Peyer's patch (tissue), 4 donors: ENCODE measurements around the gene VAMP8. TPM values are rescaled to one million over a fixed set of nuclear protein-coding genes. Genes with fewer than 3 reads are reported as not detected.

Experiments used
- DNase-seq, 3 donors: peaks; one replicate each; pipeline ENCODE4 v3.0.0-alpha.2; 2017 to 2019
- H3K27ac ChIP-seq, 4 donors: fragments of 200-600 bp; sonication (generic); one replicate each; pipeline ENCODE4 v1.5.1; 2016 to 2019
- H3K27me3 ChIP-seq, 2 donors: fragments of 200-600 bp; sonication (generic); one replicate each; pipeline ENCODE4 v1.5.1; 2019
- H3K36me3 ChIP-seq, 3 donors: fragments of 200-600 bp; sonication (generic); one replicate each; pipeline ENCODE4 v1.5.1; 2016 to 2019
- H3K4me1 ChIP-seq, 4 donors: fragments of 200-600 bp; sonication (generic); one replicate each; pipeline ENCODE4 v1.5.1; 2016 to 2019
- H3K4me3 ChIP-seq, 4 donors: fragments of 200-600 bp; sonication (generic); 1 replicate in 3 of 4; 2 replicates in 1 of 4; pipeline ENCODE4 v1.5.1; 2016 to 2019; ENCODE audit warnings: mild to moderate bottlenecking in 1 of 4
- H3K9me3 ChIP-seq, 4 donors: fragments of 200-600 bp; sonication (generic); one replicate each; pipeline ENCODE4 v1.5.1; 2016 to 2019; ENCODE audit warnings: mild to moderate bottlenecking in 1 of 4
- CTCF ChIP-seq, 6 experiments: fragments of 450-650 bp in 4 of 6; fragments of 200-600 bp in 2 of 6; sonication (generic) in 1 of 6; IDR thresholded peaks; one replicate each; pipeline ENCODE4 v1.5.1; 2017 to 2019; ENCODE audit warnings: antibody characterized with exemption in 6 of 6, mild to moderate bottlenecking in 3 of 6, moderate library complexity in 1 of 6
- POLR2A ChIP-seq, 2 donors: fragments of 450-650 bp; IDR thresholded peaks; one replicate each; pipeline ENCODE4 v1.5.1; 2017; ENCODE audit warnings: antibody characterized with exemption in 2 of 2, mild to moderate bottlenecking in 2 of 2, moderate library complexity in 2 of 2
- total RNA-seq, 4 donors: library from RNA; depleted of rRNA; stranded (reverse); fragments of >200 nt; gene quantifications; one replicate each; pipeline ENCODE4 v1.1.0, GENCODE V29; 2016

Gene VAMP8
- total RNA-seq, 4 donors from 2014 or later = 75.1 to 189 (median 112) TPM

- no peaks in the 10 kb centered on the region for H3K9me3 ChIP-seq
- H3K4me1 ChIP-seq = peaks cover 5 to 51% (median 9%) of the 10 kb centered on the region in 4 donors
- peak overlapping the region in 1 of 4 donors; percentile 4 for H3K27ac ChIP-seq
- H3K36me3 ChIP-seq = peaks cover 0 to 10% (median 0%) of the 10 kb centered on the region in 3 donors
- TF ChIP-seq POLR2A (IDR thresholded peaks at IDR 0.05) = no peak
- no peak for TF ChIP-seq CTCF (IDR thresholded peaks at IDR 0.05)
- no peaks in the 10 kb centered on the region for H3K27me3 ChIP-seq
- DNase-seq = no peak
- H3K4me3 ChIP-seq = no peak overlapping the region
These were observed 2.8 kb downstream of the VAMP8 start for GRCh38 chr2:85580206-85580605.

- Histone ChIP-seq H3K36me3 (peaks cover 0 to 10% (median 0%) of the 10 kb centered on the region in 3 donors), H3K4me3 (no peak overlapping the region), H3K4me1 (peaks cover 9 to 63% (median 14%) of the 10 kb centered on the region in 4 donors), H3K27ac (no peak overlapping the region), H3K27me3 (no peaks in the 10 kb centered on the region), H3K9me3 (no peaks in the 10 kb centered on the region)
- no peak for DNase-seq
- no peak for TF ChIP-seq CTCF (IDR thresholded peaks at IDR 0.05)
- TF ChIP-seq POLR2A (IDR thresholded peaks at IDR 0.05) = no peak
These were observed 5.1 kb downstream of the VAMP8 start for GRCh38 chr2:85582492-85582891.

- Histone ChIP-seq H3K4me3 (peak overlapping the region; percentile 44 to 79 (median 68)), H3K4me1 (peaks cover 9 to 60% (median 14%) of the 10 kb centered on the region in 4 donors)
- DNase-seq = peak in 1 of 3 donors; percentile 40
These were observed 6.4 kb downstream of the VAMP8 start for GRCh38 chr2:85583667-85584353.

GRCh38 chr2:85584354-85584856 is 7.0 kb downstream of the VAMP8 start, which contains the start of gene VAMP5:
VAMP5 (plus strand) TSS chr2:85584431; CDS start chr2:85584491, 60 bp downstream.
- DNase-seq = peak in 2 of 3 donors; percentile 73 to 85
- H3K36me3 ChIP-seq = peaks cover 0 to 10% (median 0%) of the 10 kb centered on the region in 3 donors
- no peaks in the 10 kb centered on the region for H3K9me3 ChIP-seq
- H3K4me3 ChIP-seq = peak within 1 kb of the TSS; percentile 44 to 79 (median 68)
- H3K4me1 ChIP-seq = peaks cover 6 to 59% (median 14%) of the 10 kb centered on the region in 4 donors
- H3K27me3 ChIP-seq = no peaks in the 10 kb centered on the region
- TF ChIP-seq CTCF (IDR thresholded peaks at IDR 0.05) = no peak
- TF ChIP-seq POLR2A (IDR thresholded peaks at IDR 0.05) = peak; percentile 10 to 19
- peak within 1 kb of the TSS; percentile 68 to 99 (median 90) for H3K27ac ChIP-seq

More at GRCh38 chr2:85583667-85584353, 6.4 kb downstream of the VAMP8 start:
- no peaks in the 10 kb centered on the region for H3K9me3 ChIP-seq
- H3K36me3 ChIP-seq = peaks cover 0 to 10% (median 0%) of the 10 kb centered on the region in 3 donors
- no peaks in the 10 kb centered on the region for H3K27me3 ChIP-seq
- H3K27ac ChIP-seq = peak overlapping the region; percentile 68 to 99 (median 90)
- TF ChIP-seq CTCF (IDR thresholded peaks at IDR 0.05) (no peak), POLR2A (IDR thresholded peaks at IDR 0.05) (no peak)

GRCh38 chr2:85584857-85585780 is 7.7 kb downstream of the VAMP8 start:
- H3K36me3 ChIP-seq = peaks cover 0 to 10% (median 0%) of the 10 kb centered on the region in 3 donors
- no peaks in the 10 kb centered on the region for H3K9me3 ChIP-seq
- peak overlapping the region; percentile 68 to 99 (median 90) for H3K27ac ChIP-seq
- H3K4me3 ChIP-seq = peak overlapping the region; percentile 44 to 79 (median 68)
- H3K4me1 ChIP-seq = peaks cover 6 to 58% (median 14%) of the 10 kb centered on the region in 4 donors
- peak in 2 of 3 donors; percentile 70 to 83 for DNase-seq
- TF ChIP-seq CTCF (IDR thresholded peaks at IDR 0.05) (no peak), POLR2A (IDR thresholded peaks at IDR 0.05) (peak in 1 of 2 donors; percentile 56)
- no peaks in the 10 kb centered on the region for H3K27me3 ChIP-seq
